HS-5 (cell line): ENCODE results near the gene LY6G6D.
"Not testable (repeated sequence)": the region's sequence is repeated elsewhere in the genome, so short reads cannot be mapped to it uniquely, and the experiment has no call there.

Experiments
- DNase-seq: peaks from one replicate; pipeline ENCODE4 v3.0.0-alpha.2; 2012; ENCODE audit warnings: low read depth

LY6G6D gene

DNA sequence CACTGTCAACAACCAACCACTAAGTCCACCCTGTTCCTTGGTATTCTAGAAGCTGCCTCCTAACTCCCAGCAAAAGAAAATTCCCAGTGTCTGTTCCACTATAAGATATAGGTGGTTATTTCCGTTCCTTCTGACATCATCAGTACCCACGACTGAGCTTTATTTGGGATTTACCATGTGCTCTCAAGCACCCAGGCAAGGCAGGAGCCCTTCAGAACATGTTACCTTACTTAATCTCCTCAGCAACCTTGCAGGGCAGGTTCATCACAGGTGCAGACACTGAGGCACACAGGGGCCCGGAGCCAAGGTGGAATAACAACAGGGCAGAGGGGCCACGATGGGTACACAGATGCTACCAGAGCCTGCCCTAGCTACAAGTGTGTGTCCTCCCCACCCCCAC is 22.8 kb upstream of the LY6G6D start:
- no peak for DNase-seq

DNA sequence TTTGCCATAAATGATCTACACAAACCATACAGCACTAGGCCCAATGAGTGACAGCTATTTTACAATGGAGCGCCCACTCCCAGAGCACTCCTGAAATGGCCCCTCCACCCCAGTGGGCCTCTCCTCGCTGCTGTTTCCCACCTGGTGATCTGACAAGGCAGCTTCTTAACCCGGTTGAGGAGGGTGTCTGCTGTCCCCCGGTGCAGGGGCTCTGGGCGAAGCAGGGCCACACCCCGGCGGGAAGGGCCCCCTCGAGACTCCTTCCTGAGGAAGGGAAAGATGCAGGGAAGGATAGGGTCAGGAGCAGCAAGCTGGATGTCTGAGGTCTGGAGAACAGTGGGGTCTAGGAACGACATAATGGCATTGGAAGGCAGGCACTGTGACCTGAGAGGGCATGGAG is 22.3 kb upstream of the LY6G6D start:
- no peak for DNase-seq

DNA sequence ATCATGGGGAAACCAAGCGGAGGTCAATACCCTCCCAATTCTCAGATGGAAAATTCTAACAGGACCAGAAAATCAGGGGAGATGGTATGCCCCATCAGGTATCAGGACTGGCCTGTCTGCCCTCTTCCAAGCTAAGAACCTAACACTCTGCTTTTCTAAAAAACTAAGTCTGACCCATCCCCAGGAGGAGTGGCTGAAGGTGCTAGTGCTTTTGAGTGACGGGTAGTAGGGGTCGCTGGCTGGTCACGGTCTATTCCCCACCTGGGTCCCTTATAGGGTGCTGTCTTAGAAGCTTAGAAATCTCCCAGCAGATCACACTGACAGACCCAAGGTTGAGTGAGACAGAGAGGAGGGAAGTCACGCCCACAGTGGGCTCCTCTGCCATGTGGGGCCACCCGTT is 21.6 kb upstream of the LY6G6D start:
- no peak for DNase-seq

DNA sequence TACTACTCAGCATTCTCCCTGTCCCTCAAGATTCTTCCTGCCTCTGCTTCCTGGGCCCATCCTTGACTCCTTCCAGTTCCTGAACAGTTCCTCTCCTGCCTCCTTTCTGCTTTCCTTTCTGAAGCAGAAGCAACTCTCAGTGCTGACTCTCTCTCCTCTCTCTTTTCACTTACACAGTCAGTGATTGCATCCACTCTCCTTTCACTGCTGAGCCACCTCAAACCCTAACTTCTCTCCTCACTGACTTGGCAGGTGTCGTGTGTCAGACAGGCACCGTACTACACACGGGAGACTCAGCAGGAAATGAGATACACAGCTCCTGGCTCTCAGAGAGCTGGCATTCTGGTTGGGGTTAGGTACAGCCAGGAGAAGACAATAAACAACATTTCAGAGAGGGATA is 17.6 kb upstream of the LY6G6D start:
- no peak for DNase-seq

DNA sequence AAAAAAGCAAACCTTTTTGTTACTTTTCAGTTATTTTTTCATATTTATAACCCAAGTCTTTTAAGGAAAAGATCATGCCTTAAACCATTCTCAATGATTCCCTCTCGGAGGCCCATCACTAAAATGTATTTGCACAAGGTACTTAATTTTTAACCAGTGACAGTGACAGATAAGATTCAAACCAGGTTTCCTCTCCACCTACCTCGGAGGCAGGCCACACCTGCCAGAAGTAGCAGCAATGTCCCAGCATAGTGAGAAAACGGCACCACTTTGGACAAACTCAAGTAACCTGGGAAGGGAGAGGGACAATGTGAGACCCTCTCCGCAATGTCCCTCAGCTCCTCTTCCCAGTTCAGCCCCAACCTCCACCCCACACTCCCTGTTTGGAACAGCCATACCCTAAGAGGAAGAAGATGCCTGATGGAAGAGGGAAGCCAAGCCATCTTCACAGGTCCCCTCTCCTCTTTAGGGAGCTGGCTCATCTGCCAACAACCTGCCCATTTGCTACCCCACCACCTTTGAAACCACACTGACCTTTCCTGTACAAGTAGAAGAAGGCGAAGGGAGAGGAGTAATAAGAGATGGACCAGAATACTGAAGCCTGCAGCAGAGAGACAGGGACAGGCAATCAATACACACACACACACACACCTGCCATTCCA is 14.3 kb upstream of the LY6G6D start:
- DNase-seq: no peak

DNA sequence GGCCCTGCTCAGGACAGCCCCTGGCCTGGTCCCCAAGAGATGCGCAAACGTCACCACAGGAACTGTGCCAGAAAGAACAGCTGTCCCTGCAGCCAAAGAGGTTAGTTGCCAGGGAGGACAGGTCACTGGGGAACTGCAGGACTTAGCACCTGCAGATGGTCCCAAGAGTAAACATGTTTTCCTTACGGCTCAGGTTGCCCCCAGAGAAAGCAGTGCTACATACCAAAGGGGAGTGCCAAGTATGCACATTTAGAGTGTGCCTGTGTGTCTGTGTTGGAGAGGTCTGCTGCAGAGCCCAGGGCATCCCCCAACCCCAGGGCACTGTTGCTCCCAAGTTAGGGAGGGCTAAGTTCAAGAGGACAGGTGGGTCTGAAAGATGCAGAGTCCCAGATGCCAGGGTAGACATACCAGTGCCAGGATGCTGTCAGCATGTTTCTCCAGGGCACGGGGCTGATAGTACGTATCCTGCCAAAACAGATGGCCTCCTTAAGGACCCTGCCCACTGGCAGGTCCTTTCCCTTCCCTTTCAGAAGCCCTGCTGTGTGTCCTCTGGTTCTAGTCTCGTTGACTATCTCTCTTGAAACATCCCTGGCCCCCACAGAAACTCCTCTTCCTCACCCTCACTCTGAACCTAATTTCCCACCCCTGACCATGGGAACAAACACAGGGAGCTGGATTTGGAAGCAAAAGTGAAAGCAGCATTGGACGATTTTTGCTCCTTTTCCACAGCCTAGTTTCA is 13.3 kb upstream of the LY6G6D start:
- no peak for DNase-seq

DNA sequence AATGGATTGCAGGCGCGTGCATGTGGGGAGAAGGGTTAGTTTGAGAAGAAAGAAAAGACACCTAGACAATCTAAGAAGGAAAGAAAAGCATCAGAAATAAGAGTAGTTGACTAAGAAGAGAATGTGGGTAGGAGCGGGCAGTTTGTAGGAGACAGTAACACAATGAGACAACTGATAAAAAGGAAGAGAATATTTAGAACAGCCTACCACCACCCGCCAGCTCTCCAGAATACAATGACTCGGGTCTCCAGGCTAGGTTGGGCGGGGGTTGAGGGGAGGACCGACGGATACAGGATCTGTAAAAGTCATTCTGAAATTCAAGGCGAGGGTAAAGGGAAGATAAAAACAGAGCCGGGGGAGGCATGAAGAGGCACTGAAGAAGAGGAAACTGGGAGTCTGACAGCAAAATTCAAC is 12.7 kb upstream of the LY6G6D start:
- no peak for DNase-seq

DNA sequence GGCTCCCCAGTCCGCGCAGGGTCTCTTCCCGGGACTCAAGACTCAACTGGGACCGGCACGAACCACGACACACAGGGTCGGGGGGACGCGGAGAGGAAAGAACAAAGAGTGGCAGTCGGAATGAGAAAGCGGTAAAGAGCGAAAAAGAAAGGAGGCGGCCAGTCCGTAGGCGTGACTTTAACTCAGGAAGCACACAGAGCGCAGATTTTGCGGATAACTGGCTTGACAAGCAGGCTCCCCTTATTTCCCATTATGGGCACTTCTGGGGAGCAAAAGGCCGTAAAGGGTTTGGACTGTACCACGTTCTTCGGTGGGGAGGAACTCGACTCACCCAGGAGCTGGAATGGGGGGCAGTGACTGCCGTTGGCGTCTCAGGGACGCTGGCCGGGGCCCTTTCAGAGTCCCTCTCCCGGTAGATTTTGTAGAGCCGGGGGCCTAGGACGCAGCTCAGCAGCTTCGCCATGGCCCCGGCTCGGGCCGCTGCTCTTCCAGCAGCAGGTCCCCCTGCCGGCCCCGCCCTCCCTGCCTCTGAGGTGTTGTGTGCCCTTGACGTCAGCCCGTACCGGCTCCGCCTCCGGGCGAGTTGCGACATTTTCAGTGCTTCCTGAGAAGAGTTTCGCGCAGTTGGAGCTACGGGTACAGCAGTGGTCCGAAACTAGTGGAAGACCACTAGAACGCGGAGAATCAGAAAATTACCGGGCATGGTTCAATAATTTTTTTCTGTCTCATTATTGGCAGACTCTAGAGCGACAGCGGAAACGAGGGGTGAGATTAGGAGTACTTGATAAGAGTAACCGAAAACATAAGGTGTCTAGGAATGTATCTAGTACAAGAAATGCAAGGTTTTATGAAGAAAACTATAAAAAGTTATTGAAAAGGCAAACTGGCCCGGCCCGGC is 12.1 kb upstream of the LY6G6D start, which contains the start of gene ABHD16A:
Gene ABHD16A (minus strand): TSS at position 506 of the 898 bp plus-strand sequence. CDS start 43 bp downstream, at position 463.
- DNase-seq: peak; percentile 94

DNA sequence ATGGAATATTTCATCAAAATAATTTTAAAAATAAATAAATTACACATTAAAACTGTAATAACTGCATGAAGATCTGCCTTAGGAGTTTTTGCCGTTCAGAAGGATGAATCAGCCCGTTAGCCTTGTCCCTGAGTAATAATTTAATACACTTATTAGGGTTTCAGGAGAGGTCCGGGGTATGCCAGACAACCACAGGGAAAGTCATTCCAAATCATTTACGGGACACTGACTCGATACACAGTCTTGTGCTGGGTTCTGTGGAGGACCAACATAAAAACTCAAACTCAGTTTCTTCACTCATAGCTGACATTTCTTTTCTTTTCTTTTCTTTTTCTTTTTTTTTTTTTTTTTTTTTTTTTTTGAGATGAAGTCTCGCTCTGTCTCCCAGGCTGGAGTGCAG is 9.2 kb upstream of the LY6G6D start:
- no peak for DNase-seq

DNA sequence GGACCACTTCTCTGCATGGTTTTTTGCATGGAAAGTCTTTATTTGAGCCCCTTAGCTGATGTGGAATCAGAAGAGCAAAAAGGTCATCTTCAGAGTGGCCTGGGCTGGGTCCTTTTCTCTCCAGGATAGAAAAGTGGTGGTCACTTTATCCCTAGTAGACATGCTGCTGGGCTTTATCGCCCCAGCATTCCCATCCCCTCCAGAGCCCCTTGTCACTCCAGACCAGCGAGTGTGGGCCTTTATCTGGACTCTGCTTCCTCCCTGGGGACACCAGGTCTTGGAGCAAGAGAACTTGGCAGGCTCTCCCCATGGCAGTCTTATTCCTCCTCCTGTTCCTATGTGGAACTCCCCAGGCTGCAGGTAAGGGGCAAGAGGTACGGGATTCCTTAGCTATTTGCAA is 8.5 kb upstream of the LY6G6D start, which contains the start of gene LY6G6F:
Gene LY6G6F (plus strand): TSS at position 268 of the 400 bp plus-strand sequence. CDS start 41 bp downstream, at position 309.
- DNase-seq: no peak

DNA sequence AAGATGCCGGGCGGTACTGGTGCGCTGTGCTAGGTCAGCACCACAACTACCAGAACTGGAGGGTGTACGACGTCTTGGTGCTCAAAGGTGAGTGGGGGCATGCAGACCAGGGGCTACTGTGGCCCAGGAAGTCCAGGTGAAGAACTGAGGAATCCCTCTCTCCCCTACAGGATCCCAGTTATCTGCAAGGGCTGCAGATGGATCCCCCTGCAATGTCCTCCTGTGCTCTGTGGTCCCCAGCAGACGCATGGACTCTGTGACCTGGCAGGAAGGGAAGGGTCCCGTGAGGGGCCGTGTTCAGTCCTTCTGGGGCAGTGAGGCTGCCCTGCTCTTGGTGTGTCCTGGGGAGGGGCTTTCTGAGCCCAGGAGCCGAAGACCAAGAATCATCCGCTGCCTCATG is 7.4 kb upstream of the LY6G6D start:
- DNase-seq: no peak

DNA sequence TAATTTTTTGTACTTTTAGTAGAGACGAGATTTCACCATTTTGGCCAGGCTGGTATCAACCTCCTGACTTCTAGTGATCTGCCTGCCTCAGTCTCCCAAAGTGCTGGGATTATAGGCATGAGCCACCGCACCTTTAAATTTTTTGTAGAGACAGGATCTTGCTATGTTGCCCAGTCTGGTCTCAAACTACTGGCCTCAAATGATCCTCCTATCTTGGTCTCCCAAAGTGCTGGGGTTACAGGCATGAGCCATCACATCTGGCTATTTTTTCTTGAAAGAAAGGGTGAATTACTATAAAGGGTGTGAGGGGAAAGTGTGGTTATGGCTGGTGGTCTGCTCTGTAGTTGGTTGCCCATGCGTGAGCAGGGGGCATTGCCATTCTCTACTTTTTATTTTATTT is 6.9 kb upstream of the LY6G6D start:
- DNase-seq: no peak

DNA sequence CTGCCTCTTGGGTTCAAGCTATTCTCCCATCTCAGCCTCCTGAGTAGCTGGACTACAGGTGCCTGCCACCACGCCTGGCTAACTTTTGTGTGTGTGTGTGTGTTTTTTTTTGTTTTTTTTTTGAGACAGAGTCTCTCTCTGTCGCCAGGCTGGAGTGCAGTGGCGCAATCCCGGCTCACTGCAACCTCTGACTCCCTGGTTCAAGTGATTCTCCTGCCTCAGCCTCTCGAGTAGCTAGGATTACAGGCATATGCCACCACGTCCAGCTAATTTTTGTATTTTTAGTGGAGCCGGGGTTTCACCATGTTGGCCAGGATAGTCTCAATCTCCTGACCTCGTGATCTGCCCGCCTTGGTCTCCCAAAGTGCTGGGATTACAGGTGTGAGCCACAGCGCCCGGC is 6.0 kb upstream of the LY6G6D start:
- DNase-seq: not testable (repeated sequence)

DNA sequence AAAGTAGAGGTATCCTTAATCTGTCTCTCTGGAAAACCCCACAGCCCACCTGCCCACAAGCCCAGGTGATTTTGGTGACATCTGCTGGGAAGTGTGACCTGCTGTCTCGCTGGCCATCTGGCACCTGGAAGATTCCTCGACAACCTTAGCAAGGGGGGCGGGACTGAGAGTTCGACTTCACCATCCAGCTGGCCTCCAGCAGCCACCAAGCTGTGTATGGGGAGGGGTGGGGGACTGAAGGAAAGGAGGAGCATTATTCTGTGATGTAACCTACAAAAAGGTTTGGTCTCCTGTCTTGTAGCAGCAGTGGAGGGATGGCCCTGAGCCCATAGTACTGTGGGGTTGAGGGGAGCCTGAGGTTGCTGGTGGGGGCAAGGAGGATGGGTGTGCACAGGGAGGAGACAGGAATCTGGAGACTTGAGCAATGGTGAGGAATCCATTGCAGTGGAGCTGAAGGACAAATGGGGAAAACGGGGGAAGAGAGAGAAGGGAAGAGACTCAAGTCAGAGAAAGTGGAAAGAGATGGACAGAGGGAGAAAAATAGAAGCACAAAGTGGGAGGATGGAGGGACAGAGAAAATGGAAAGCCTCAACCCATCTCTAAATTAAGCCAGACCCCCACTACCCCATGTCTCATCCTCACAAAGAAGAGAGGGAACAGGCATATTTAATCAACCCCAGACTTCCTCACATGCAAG is 4.5 kb upstream of the LY6G6D start:
- no peak for DNase-seq

DNA sequence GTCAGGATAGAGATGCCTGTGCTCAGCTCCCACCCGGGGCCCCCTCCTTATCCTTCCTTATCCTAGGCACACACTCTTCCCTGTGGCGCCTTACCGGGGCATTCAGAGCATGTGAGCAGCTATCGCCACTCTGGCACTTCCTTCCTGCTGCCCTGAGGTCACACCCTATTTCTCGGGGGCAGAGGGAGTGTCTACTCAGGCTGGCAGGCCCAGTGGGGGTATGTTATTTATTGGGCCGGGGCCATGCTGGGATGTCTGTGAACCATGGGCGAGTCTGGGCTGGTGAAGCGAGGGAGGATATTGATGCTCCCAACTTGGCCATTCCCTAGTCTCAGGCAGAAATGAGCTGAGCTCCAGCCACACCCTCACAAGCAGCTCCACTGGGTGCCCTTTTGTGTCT is 3.9 kb upstream of the LY6G6D start:
- no peak for DNase-seq

DNA sequence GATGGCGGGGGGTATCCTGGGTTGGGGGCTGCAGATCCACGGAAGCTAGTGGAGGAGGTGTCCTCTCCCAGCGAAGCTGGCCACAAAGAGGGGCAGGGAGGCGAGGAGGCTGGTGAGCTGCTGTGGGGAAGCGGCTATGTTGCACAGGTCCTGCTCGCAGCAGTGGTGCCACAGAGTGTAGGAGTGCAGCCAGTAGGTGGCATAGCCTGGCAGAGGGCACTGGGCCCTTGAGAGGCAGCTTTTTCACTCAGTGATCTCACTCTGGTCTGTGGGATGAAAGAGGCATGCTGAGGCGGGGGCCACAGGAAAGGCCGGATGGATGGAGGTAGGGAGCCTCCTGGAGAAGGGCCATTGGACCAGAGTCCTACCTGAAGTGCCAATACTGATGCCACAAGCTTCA is 2.9 kb upstream of the LY6G6D start:
- no peak for DNase-seq

DNA sequence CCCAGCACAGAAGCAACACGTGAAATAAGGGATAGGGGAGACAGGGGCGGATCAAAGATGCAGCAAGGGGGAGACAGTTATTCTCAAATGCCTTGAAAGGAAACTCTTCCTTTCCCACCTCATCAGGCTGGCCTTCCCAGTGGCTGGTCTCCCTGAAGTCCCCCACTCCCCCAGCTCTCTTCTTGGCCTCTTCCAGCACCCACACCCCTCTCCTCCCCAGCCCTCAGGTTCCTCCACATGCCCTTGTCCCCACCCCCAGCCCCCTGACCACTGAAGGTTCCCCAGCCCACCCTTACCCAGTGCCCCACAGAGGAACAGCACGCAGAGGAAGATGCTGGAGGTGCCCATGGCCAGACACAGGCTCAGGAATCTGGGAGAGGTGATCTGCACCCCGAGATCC is 1.7 kb upstream of the LY6G6D start:
- DNase-seq: no peak

DNA sequence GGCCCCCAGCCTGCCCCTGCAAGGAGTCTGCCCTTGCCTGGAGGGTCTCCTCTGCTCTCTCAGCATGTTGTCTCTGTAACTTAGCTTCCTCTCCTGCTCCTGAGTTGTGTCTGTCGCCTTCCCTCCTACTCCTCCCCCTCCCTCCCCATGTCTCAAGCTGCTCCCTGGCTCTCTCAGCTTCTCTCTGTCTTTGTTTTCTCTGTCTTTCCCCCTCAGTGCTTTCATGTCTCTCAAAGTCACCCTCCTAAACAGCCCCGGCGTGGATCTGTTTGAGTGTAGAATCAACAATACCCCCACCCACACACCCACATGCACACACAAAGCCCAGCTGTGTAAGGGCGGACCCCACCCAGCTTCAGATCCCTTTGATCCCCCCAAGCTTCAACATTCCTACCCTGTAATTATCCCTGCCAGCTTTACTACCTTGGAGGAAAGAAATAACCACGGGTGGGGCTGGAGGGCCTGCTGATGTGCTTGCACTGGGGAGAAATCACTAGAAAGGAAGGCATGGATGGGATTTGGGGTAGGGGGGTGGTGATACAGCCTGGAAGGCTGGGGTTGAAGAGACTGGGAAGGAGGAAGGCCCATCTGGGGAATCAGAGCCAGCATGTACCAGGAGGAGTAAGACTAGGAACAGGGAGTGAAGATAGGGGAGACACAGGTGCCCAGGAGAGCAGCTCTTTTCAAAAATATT is 1.0 kb upstream of the LY6G6D start:
- DNase-seq: no peak

DNA sequence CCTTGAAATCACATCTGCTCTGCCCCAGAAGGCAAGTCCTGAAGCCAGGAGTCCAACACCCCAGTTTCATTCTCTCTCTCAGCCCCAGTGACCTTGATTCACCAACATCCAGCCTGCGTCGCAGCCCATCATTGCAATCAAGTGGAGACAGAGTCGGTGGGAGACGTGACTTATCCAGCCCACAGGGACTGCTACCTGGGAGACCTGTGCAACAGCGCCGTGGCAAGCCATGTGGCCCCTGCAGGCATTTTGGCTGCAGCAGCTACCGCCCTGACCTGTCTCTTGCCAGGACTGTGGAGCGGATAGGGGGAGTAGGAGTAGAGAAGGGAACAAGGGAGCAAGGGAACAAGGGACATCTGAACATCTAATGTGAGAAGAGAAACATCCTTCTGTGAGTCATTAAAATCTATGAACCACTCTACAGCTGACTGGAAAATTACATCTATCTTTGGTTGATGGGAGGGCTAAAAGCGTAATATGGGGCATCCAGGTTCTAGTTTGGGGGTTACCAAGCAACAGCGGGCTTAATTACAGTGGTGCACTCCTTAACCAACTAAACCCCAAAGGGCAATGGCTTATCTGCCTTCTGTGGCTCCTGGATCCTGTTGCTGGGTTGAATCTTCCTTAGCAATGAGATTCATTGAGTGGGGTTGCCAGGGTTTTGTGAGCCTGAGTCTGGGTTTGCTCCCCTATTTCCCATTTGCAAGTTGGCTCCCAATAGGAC is 2.5 kb downstream of the LY6G6D start:
- DNase-seq: no peak

DNA sequence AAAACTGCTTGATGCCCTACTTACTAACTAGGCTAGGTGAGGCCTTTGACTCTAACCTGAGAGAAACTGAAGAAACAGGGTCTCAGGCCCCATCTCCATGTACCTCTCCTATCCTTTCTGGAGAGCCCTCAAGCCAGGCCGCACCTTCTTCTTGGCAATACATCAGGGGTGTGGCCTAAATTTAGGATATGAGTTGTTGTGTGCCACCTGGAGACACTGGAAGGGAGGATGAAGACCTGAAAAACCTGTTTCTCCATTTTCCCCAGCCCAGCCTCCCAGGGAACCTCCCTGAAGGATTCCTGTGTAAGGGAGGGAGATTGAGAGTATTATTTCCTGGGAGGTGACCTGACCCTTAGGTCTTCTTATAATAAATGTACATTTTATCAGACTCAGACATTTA is 3.1 kb downstream of the LY6G6D start:
- DNase-seq: no peak

DNA sequence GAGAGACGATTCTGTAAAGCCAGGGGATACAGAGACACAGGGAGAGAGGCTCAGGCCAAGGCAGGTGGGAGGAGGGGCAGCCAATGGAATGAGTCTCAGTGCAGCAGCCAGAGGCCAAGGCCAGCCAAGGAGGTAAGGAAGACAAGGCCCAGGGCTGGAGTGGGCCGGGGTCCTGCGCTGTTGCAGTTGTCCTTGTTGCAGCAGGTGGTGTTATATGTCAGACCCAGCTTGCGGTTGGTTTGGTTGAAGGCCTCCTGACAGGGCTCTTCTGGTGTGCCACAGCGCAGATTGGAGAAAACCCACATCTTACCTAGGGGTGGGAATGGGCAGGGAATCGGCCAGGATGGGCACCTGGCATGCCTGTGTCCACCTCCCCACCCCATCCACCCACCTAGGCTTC is 3.9 kb downstream of the LY6G6D start:
- no peak for DNase-seq
